Karpas-422 (cell line): ENCODE results near the gene CNTNAP4. TPM values are rescaled to one million over a fixed set of nuclear protein-coding genes. Genes with fewer than 3 reads are reported as not detected.

ENCODE experiments used
- DNase-seq: peaks from one replicate; pipeline ENCODE4 v3.0.0-alpha.2; 2015
- H2AFZ ChIP-seq: fragments of 200-600 bp; sonication (generic); 2 replicates; pipeline ENCODE4 v1.6.1; 2014; ENCODE audit warnings: antibody characterized with exemption, low read length, mixed read lengths
- H3K27ac ChIP-seq: fragments of 200-600 bp; sonication (generic); 2 replicates; pipeline ENCODE4 v1.5.1; 2014; ENCODE audit warnings: mild to moderate bottlenecking, low read length, moderate library complexity
- H3K27me3 ChIP-seq: fragments of 200-600 bp; sonication (generic); 2 replicates; pipeline ENCODE4 v1.6.1; 2014; ENCODE audit warnings: low read length, mixed read lengths
- H3K36me3 ChIP-seq: fragments of 200-600 bp; sonication (generic); 2 replicates; pipeline ENCODE4 v1.6.1; 2014; ENCODE audit warnings: low read length, mixed read lengths; ENCODE audit not compliant: insufficient read depth
- H3K4me1 ChIP-seq: fragments of 200-600 bp; sonication (generic); 2 replicates; pipeline ENCODE4 v1.6.1; 2014; ENCODE audit warnings: mild to moderate bottlenecking, low read length, mixed read lengths
- H3K4me2 ChIP-seq: fragments of 200-600 bp; sonication (generic); 2 replicates; pipeline ENCODE4 v1.6.1; 2014; ENCODE audit warnings: low read length, low read depth, mild to moderate bottlenecking; ENCODE audit not compliant: poor library complexity, severe bottlenecking
- H3K4me3 ChIP-seq: fragments of 200-600 bp; sonication (generic); 2 replicates; pipeline ENCODE4 v1.5.1; 2014; ENCODE audit warnings: mild to moderate bottlenecking, antibody characterized with exemption, low read length, mixed read lengths
- H3K79me2 ChIP-seq: fragments of 200-600 bp; sonication (generic); 2 replicates; pipeline ENCODE4 v1.6.1; 2014; ENCODE audit warnings: mild to moderate bottlenecking, low read length, mixed read lengths
- H3K9ac ChIP-seq: fragments of 200-600 bp; sonication (generic); 2 replicates; pipeline ENCODE4 v1.6.0; 2014; ENCODE audit warnings: low read length
- H3K9me2 ChIP-seq: fragments of 200-600 bp; sonication (generic), shearing (Covaris generic); replicated peaks from 2 replicates; pipeline ENCODE4 v1.6.0; 2014; ENCODE audit warnings: mild to moderate bottlenecking, low read length, moderate library complexity; ENCODE audit not compliant: insufficient read depth
- H3K9me3 ChIP-seq: fragments of 300-700, 200-600 bp; sonication (generic); 2 replicates; pipeline ENCODE4 v1.6.1; 2014; ENCODE audit warnings: low read length, mixed read lengths
- H4K20me1 ChIP-seq: fragments of 200-600 bp; sonication (generic); 2 replicates; pipeline ENCODE4 v1.6.1; 2014; ENCODE audit warnings: mild to moderate bottlenecking, antibody characterized with exemption, low read length, low read depth; ENCODE audit not compliant: insufficient read depth
- total RNA-seq: library from RNA; depleted of rRNA; stranded (reverse); fragments of >200 nt; shearing (Covaris generic); gene quantifications from 2 replicates; pipeline ENCODE4 v1.2.3, GENCODE V29; 2014; ENCODE audit warnings: low replicate concordance

The CNTNAP4 gene
- total RNA-seq, 1 experiment from 2014 or later, result 1.8 TPM

DNA sequence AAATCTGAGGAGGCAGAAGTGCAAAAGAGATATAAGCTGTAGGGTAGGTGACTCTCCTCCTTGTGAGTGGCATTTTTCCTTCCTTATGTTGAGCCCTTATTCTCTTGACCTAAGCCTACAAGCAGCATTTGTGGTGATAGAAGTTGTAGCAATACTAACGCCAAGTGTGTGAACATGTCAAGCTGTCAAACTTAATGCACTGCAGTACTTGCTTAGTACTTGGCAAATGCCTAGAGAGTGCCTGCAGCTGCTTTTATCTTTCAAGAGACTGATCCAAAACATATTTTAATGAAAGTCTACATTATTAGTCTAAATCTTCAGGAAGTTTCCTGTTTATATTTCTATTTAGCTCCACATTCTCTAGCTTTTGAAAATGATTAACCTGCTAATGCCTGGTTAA lies 83.2 kb downstream of the CNTNAP4 start:
- Histone ChIP-seq H3K9me3 (no peaks in the 10 kb centered on the region), H3K4me2 (no peak overlapping the region), H3K79me2 (no peaks in the 10 kb centered on the region), H3K4me3 (no peak overlapping the region), H3K4me1 (no peaks in the 10 kb centered on the region), H3K27ac (no peak overlapping the region), H3K9ac (no peak overlapping the region), H3K9me2 (no peaks in the 10 kb centered on the region), H3K36me3 (no peaks in the 10 kb centered on the region), H2AFZ (no peak overlapping the region), H4K20me1 (no peaks in the 10 kb centered on the region), H3K27me3 (no peaks in the 10 kb centered on the region)
- DNase-seq, result no peak

DNA sequence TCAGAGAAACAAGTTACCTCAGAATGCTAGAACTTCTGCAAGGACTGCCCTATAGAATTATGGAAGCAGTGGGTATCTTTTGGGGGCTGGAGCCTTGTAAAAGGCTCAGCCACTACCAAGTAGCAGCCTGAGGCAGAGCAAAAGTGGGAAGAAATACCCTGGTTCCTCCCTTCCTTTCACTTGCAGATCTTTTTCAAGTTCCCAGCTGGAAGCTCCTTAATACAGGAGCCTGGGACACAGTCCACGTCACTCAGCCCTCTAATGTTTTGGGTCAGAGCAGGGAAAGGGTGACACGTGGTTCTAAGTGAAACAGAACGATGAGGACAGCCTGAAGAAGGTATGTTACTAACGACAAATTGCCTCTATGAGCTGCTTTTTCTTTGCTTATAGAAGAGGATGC lies 93.1 kb downstream of the CNTNAP4 start:
- Histone ChIP-seq H3K9ac (no peak overlapping the region), H3K4me2 (no peak overlapping the region), H2AFZ (no peak overlapping the region), H3K79me2 (no peaks in the 10 kb centered on the region), H3K27ac (no peak overlapping the region), H3K27me3 (no peaks in the 10 kb centered on the region), H3K4me1 (no peaks in the 10 kb centered on the region), H3K9me3 (no peaks in the 10 kb centered on the region), H4K20me1 (no peaks in the 10 kb centered on the region), H3K9me2 (no peaks in the 10 kb centered on the region), H3K36me3 (no peaks in the 10 kb centered on the region), H3K4me3 (no peak overlapping the region)
- DNase-seq, result no peak

DNA sequence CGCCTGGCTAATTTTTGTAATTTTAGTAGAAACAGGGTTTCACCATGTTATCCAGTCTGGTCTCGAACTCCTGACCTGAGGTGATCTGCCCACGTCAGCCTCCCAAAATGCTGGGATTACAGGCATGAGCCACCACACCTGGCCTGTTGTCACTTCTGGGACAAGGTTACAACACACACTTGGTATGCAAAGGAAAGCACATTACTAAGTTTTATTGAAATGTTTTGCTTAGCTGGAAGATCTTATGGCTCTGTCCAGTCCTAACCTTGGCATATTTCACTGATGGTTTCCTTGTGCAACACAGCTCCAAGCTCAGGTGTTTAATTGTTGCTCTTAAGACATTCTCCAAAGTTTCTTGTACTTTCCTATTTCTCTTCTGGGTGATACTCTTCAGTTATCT lies 94.2 kb downstream of the CNTNAP4 start:
- no peak overlapping the region for H3K4me2 ChIP-seq
- H3K27ac ChIP-seq, result no peak overlapping the region
- no peaks in the 10 kb centered on the region for H3K9me3 ChIP-seq
- DNase-seq, result no peak
- H3K4me3 ChIP-seq, result no peak overlapping the region
- no peaks in the 10 kb centered on the region for H3K9me2 ChIP-seq
- H3K36me3 ChIP-seq, result no peaks in the 10 kb centered on the region
- H3K4me1 ChIP-seq, result no peaks in the 10 kb centered on the region
- no peak overlapping the region for H2AFZ ChIP-seq
- no peaks in the 10 kb centered on the region for H4K20me1 ChIP-seq
- no peaks in the 10 kb centered on the region for H3K79me2 ChIP-seq
- no peak overlapping the region for H3K9ac ChIP-seq
- no peaks in the 10 kb centered on the region for H3K27me3 ChIP-seq

DNA sequence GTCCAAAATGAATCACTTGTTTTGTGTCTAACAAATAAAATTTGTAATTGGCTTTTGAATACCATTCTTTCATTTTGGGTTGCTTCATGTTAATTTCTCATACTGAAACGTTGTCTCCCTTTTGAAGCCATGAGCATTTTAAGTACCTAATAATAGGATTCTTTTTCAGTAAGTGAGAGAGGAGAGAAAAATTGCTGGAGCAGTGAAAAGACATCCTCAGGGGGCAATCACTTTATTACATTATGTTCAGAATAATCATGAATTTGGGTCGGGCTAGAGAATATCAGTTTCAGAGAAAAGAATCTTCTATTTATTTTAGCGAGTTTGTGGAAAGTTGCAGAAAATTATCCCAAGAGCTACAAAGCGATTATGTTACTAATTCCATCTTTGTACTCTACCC lies 96.8 kb downstream of the CNTNAP4 start:
- no peaks in the 10 kb centered on the region for H3K79me2 ChIP-seq
- no peaks in the 10 kb centered on the region for H3K4me1 ChIP-seq
- no peaks in the 10 kb centered on the region for H4K20me1 ChIP-seq
- no peaks in the 10 kb centered on the region for H3K9me3 ChIP-seq
- H3K9me2 ChIP-seq, result no peaks in the 10 kb centered on the region
- H3K27ac ChIP-seq, result no peak overlapping the region
- no peaks in the 10 kb centered on the region for H3K27me3 ChIP-seq
- H3K9ac ChIP-seq, result no peak overlapping the region
- no peak overlapping the region for H2AFZ ChIP-seq
- no peak for DNase-seq
- H3K36me3 ChIP-seq, result no peaks in the 10 kb centered on the region
- no peak overlapping the region for H3K4me2 ChIP-seq
- H3K4me3 ChIP-seq, result no peak overlapping the region

DNA sequence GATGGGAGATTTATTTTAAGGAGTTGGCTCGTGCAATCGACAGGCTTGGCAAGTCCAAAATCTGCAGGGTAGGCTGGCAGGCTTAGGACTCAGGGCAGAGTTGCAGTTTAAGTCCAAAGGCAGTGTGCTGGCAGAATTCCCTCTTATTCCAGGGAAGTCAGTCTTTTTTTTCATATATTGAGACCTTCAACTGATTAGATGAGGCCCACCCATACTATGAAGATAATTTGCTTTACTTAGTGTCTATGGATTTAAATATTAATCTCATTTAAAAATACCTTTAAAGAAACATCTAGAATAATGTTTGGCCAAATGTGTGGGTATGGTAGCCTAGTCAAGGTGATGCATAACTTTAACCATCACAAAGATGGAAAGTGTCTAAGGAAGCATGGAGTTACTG lies 99.8 kb downstream of the CNTNAP4 start:
- H3K9me3 ChIP-seq, result no peaks in the 10 kb centered on the region
- H3K27ac ChIP-seq, result no peak overlapping the region
- no peak overlapping the region for H3K4me2 ChIP-seq
- no peak overlapping the region for H2AFZ ChIP-seq
- H3K27me3 ChIP-seq, result no peaks in the 10 kb centered on the region
- no peak for DNase-seq
- no peak overlapping the region for H3K4me3 ChIP-seq
- H3K9ac ChIP-seq, result no peak overlapping the region
- no peaks in the 10 kb centered on the region for H3K79me2 ChIP-seq
- no peaks in the 10 kb centered on the region for H3K9me2 ChIP-seq
- no peaks in the 10 kb centered on the region for H3K4me1 ChIP-seq
- no peaks in the 10 kb centered on the region for H4K20me1 ChIP-seq
- H3K36me3 ChIP-seq, result no peaks in the 10 kb centered on the region

DNA sequence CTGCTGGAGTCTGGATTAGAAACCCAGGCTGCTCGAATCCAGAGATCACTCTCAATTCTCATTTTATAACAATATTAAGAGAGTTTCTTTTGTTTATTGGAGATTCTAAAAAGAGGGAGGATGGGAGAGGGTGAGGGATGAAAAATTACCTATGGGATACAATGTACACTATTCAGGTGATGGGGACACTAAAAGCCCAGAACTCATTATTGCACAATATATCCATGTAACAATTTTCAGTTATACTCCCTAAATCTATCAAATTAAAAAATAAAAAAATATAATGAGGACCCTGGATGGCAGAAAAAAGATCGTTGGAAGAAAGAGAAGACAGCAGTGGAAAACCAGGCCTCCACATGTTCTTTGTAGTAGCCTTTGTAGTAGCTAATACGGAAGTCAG lies 100.8 kb downstream of the CNTNAP4 start:
- Histone ChIP-seq H3K9ac (no peak overlapping the region), H3K4me3 (no peak overlapping the region), H4K20me1 (no peaks in the 10 kb centered on the region), H2AFZ (no peak overlapping the region), H3K9me2 (no peaks in the 10 kb centered on the region), H3K4me2 (no peak overlapping the region), H3K27ac (no peak overlapping the region), H3K27me3 (no peaks in the 10 kb centered on the region), H3K9me3 (no peaks in the 10 kb centered on the region), H3K36me3 (no peaks in the 10 kb centered on the region), H3K4me1 (no peaks in the 10 kb centered on the region), H3K79me2 (no peaks in the 10 kb centered on the region)
- no peak for DNase-seq

DNA sequence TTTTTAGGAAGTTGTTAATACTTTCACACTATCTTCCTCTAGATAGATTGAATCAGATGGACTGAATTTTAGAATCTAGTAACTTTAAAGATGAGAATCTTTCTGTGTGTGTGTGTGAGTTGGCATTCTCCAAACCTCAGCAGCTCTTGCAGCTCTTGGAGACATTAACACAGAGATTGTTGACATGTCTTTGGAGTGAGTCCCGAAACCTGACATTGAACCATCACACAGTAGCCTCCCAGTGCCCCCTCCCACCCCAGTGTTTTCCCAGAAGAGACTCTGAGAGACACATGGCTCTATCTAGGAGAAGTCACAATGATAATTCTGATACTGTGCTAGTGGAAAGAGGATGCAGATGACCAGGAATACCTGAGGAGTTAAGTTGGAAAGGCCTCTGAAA lies 103.9 kb downstream of the CNTNAP4 start:
- DNase-seq, result no peak
- no peaks in the 10 kb centered on the region for H4K20me1 ChIP-seq

DNA sequence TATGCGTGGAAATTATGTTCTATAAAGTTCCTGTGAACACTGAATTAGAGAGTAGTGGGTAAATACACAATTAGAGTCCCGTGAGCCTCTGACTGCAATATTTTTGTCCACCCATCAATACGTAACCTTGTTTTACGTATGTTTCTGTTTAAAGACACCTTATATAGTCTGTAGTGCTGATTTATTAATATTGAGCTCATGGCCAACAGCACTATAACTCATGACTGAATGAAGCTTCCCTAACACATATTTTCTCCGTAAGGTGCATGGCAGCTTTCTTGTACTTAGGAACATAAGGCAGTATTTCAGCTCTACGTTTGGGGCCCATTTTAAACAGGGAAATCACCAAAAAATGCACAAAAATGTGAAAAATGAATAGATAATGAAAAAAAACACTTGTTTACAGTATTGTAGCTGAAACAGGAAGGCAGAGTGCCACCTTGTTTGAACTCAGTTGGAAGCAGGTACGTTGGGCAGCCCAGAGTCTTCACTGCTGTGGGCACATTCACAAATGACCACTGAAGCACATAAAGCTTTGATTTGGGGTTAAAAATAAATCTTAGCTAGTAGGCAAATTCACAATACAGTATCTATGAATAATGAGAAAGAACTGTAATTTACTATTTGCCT lies 108.5 kb downstream of the CNTNAP4 start:
- no peaks in the 10 kb centered on the region for H3K27me3 ChIP-seq
- no peak overlapping the region for H3K9ac ChIP-seq
- H3K79me2 ChIP-seq, result no peaks in the 10 kb centered on the region
- no peaks in the 10 kb centered on the region for H3K4me1 ChIP-seq
- no peak overlapping the region for H3K4me2 ChIP-seq
- no peaks in the 10 kb centered on the region for H3K9me2 ChIP-seq
- no peaks in the 10 kb centered on the region for H4K20me1 ChIP-seq
- H3K36me3 ChIP-seq, result no peaks in the 10 kb centered on the region
- no peak overlapping the region for H2AFZ ChIP-seq
- H3K9me3 ChIP-seq, result no peaks in the 10 kb centered on the region
- no peak overlapping the region for H3K4me3 ChIP-seq
- H3K27ac ChIP-seq, result no peak overlapping the region
- no peak for DNase-seq

More for the DNA sequence above, 103.9 kb downstream of the CNTNAP4 start:
- no peaks in the 10 kb centered on the region for H3K9me3 ChIP-seq
- no peak overlapping the region for H3K4me3 ChIP-seq
- no peaks in the 10 kb centered on the region for H3K9me2 ChIP-seq
- H2AFZ ChIP-seq, result no peak overlapping the region
- no peaks in the 10 kb centered on the region for H3K27me3 ChIP-seq
- H3K4me1 ChIP-seq, result no peaks in the 10 kb centered on the region
- H3K9ac ChIP-seq, result no peak overlapping the region
- no peaks in the 10 kb centered on the region for H3K79me2 ChIP-seq
- no peak overlapping the region for H3K4me2 ChIP-seq
- H3K36me3 ChIP-seq, result no peaks in the 10 kb centered on the region
- no peak overlapping the region for H3K27ac ChIP-seq

DNA sequence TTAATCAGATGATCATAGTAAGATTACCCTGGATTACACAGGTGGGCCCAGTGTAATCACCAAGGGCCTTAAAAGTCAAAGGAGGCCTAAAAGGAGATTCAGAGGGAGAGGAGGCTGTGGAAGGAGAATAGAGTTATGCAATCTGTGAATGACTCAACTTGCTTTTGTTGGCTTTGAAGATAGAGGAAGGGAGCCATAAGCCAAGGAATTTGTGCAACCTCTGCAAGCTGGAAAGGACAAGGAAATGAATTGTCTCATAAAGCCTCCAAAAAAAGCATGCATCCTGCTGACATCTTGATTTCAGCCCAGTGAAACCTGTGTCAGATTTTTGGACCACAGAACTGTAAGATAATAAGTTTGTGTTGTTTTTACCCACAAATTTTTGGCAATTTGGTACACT lies 109.6 kb downstream of the CNTNAP4 start:
- H3K4me2 ChIP-seq, result no peak overlapping the region

More for the DNA sequence above, 109.6 kb downstream of the CNTNAP4 start:
- H3K9ac ChIP-seq, result no peak overlapping the region
- no peaks in the 10 kb centered on the region for H3K79me2 ChIP-seq
- H3K9me2 ChIP-seq, result no peaks in the 10 kb centered on the region
- no peak overlapping the region for H3K27ac ChIP-seq
- H3K27me3 ChIP-seq, result no peaks in the 10 kb centered on the region
- H4K20me1 ChIP-seq, result no peaks in the 10 kb centered on the region
- no peaks in the 10 kb centered on the region for H3K4me1 ChIP-seq
- H2AFZ ChIP-seq, result no peak overlapping the region
- H3K36me3 ChIP-seq, result no peaks in the 10 kb centered on the region
- H3K9me3 ChIP-seq, result no peaks in the 10 kb centered on the region
- H3K4me3 ChIP-seq, result no peak overlapping the region
- DNase-seq, result no peak
